ENCODE measurements around the gene ARID2. TPM values are rescaled to one million over a fixed set of nuclear protein-coding genes. Genes with fewer than 3 reads are reported as not detected.

ARID2 gene
- total and polyA plus RNA-seq, 10 of the 15 experiments (the other 5 are each of a cell fraction or from before 2014, with no cell fraction given) = 9.2 to 29.8 (median 20.3) TPM

DNA sequence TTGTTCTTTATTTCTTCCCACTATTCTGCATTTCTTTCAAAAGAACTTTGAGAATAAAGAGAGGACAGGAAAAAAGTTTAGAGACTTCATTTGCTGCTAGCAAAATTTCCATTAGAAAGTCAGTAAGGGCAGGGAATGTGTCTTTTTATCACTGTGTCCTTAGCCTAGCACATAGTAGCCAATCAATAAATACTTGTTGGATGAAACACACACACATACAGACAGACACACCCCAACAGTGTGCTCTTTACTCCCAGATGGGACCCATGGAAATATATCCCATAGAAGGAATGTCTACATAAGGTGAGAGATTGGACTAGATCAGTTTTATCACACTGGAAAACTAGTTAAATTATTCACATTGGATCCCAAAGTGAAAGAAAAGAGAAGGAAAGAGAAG lies 21.1 kb upstream of the ARID2 start:
- H3K27me3 ChIP-seq (replicated peaks in 1 of 2; ENCODE audit: control insufficient read depth in 2 of 2, insufficient read depth in 2 of 2, low read length in 1 of 2) = no peaks in the 10 kb centered on the region
- no peaks in the 10 kb centered on the region for H3K9me3 ChIP-seq (replicated peaks; ENCODE audit: control insufficient read depth, insufficient read depth, low read length)
- intact Hi-C loops (cut with micrococcal nuclease; ENCODE audit: unreplicated experiment) = no loop called here
- TF ChIP-seq PBX3 (IDR thresholded peaks at IDR 0.05; ENCODE audit: insufficient replicate concordance, low read depth, low read length) (no peak), RELA (IDR thresholded peaks at IDR 0.05; ENCODE audit: borderline replicate concordance, partially characterized antibody) (no peak), ZBTB33 (IDR thresholded peaks at IDR 0.05) (no peak), MEF2B (IDR thresholded peaks at IDR 0.05; ENCODE audit: partially characterized antibody, poor library complexity, severe bottlenecking) (no peak), RFX5 (IDR thresholded peaks at IDR 0.05; ENCODE audit: low read depth, low read length) (no peak), BMI1 (IDR thresholded peaks at IDR 0.05; ENCODE audit: borderline replicate concordance) (no peak), RCOR1 (conservative IDR thresholded peaks at IDR 0.05; ENCODE audit: low read depth, low read length) (no peak), DPF2 (IDR thresholded peaks at IDR 0.05) (no peak), HDGF (IDR thresholded peaks at IDR 0.05) (no peak), TCF3 (IDR thresholded peaks at IDR 0.05; ENCODE audit: borderline replicate concordance, insufficient read depth, low read depth, low read length) (no peak), SPI1 (IDR thresholded peaks at IDR 0.05; ENCODE audit: borderline replicate concordance, insufficient read depth, low read depth, low read length) (no peak), SMAD5 (IDR thresholded peaks at IDR 0.05; ENCODE audit: low read depth) (no peak), FOXK2 (IDR thresholded peaks at IDR 0.05) (no peak), POLR2AphosphoS2 (IDR thresholded peaks at IDR 0.05; ENCODE audit: low read depth, low read length) (no peak)
- no peak for ATAC-seq
- CTCF ChIA-PET = interaction anchor here (0.8 to 1.7 kb wide), 2 partner anchors 9 to 11 kb away, joined by 3 to 5 read pairs; no protein-coding TSS in a partner anchor
- H3K4me3 ChIP-seq = no peak overlapping the region
- SMC1A ChIA-PET (ENCODE audit: uncharacterized antibody, unreplicated experiment) = interaction anchor here (0.6 kb wide), 1 partner anchor 29 kb away, joined by 4 read pairs; no protein-coding TSS in a partner anchor
- no peak overlapping the region for H3K9ac ChIP-seq (ENCODE audit: control insufficient read depth, insufficient read depth, low read length)
- RAD21 ChIA-PET (ENCODE audit: unreplicated experiment) = no interaction called here
- H2AFZ ChIP-seq (ENCODE audit: control insufficient read depth, low read depth, low read length) = no peak overlapping the region
- H4K20me1 ChIP-seq (ENCODE audit: control insufficient read depth, insufficient read depth) = no peaks in the 10 kb centered on the region
- FAIRE-seq = no peak
- H3K27ac ChIP-seq (ENCODE audit: control insufficient read depth, insufficient read depth) = no peak overlapping the region
- no peaks in the 10 kb centered on the region for H3K4me1 ChIP-seq (ENCODE audit: control insufficient read depth, insufficient read depth, low read length)
- BruUV-seq (replicated peaks) = no TSS peak
- no peak for DNase-seq (ENCODE audit: low read depth, low spot score)
- in situ Hi-C loops (cut with MboI) = no loop called here
- POLR2A ChIA-PET = no interaction called here
- no peaks in the 10 kb centered on the region for H3K79me2 ChIP-seq (ENCODE audit: control insufficient read depth, insufficient read depth, low read length)
- no peak overlapping the region for H3K4me2 ChIP-seq (ENCODE audit: control insufficient read depth, insufficient read depth)
- H3K36me3 ChIP-seq (ENCODE audit: control insufficient read depth in 2 of 2, insufficient read depth in 2 of 2, low read length in 1 of 2) = no peaks in the 10 kb centered on the region
